Mucosa of stomach (tissue), 1 donor: ENCODE data around the gene CSTB.
A peak's percentile ranks its signal among the peaks of the same experiment; 100 is the strongest.
"Not testable (repeated sequence)": the region's sequence is repeated elsewhere in the genome, so short reads cannot be mapped to it uniquely, and the experiment has no call there.

Source experiments
- H3K27me3 ChIP-seq: one replicate; pipeline ENCODE4 v1.7.0; 2013; ENCODE audit warnings: mild to moderate bottlenecking, low read length; ENCODE audit not compliant: control insufficient read depth, insufficient read depth
- H3K36me3 ChIP-seq: one replicate; pipeline ENCODE4 v1.7.0; 2013; ENCODE audit warnings: low read length; ENCODE audit not compliant: control insufficient read depth, insufficient read depth
- H3K4me1 ChIP-seq: one replicate; pipeline ENCODE4 v1.7.0; 2013; ENCODE audit warnings: mild to moderate bottlenecking, low read length; ENCODE audit not compliant: control insufficient read depth, insufficient read depth
- H3K4me3 ChIP-seq: one replicate; pipeline ENCODE4 v1.7.0; 2013; ENCODE audit warnings: low read length
- H3K9ac ChIP-seq: one replicate; pipeline ENCODE4 v1.7.0; 2013; ENCODE audit warnings: mild to moderate bottlenecking, low read length, moderate library complexity
- H3K9me3 ChIP-seq: one replicate; pipeline ENCODE4 v1.7.0; 2013; ENCODE audit warnings: mild to moderate bottlenecking, low read length, moderate library complexity; ENCODE audit not compliant: control insufficient read depth
- donor health status: Pancreatic carcinoma.

CSTB gene

GRCh38 chr21:43775795-43776430 is at the start of gene CSTB:
Gene CSTB (minus strand): TSS chr21:43776308. CDS start chr21:43776269, 39 bp downstream.
- Histone ChIP-seq H3K4me3 (peak within 1 kb of the TSS; percentile 90), H3K27me3 (no peaks in the 10 kb centered on the region), H3K9ac (peak within 1 kb of the TSS; percentile 89), H3K9me3 (no peaks in the 10 kb centered on the region), H3K36me3 (peaks cover 11% of the 10 kb centered on the region), H3K4me1 (peaks cover 9% of the 10 kb centered on the region)

- no peak overlapping the region for H3K4me3 ChIP-seq
Observed at GRCh38 chr21:43825242-43825935, 49.3 kb upstream of the CSTB start.

GRCh38 chr21:43824333-43825241 is 48.5 kb upstream of the CSTB start:
- Histone ChIP-seq H3K36me3 (no peaks in the 10 kb centered on the region), H3K4me3 (no peak overlapping the region), H3K9me3 (no peaks in the 10 kb centered on the region), H3K9ac (no peak overlapping the region), H3K4me1 (peaks cover 16% of the 10 kb centered on the region), H3K27me3 (peaks cover 20% of the 10 kb centered on the region)

More at GRCh38 chr21:43825242-43825935, 49.3 kb upstream of the CSTB start:
- H3K36me3 ChIP-seq = no peaks in the 10 kb centered on the region
- H3K27me3 ChIP-seq = peaks cover 20% of the 10 kb centered on the region
- H3K4me1 ChIP-seq = peaks cover 16% of the 10 kb centered on the region
- no peak overlapping the region for H3K9ac ChIP-seq
- no peaks in the 10 kb centered on the region for H3K9me3 ChIP-seq

- H3K4me1 ChIP-seq = peaks cover 16% of the 10 kb centered on the region
- not testable (repeated sequence) for H3K9ac ChIP-seq, H3K9me3 ChIP-seq, H3K36me3 ChIP-seq, H3K4me3 ChIP-seq
- H3K27me3 ChIP-seq = peaks cover 20% of the 10 kb centered on the region
Observed at GRCh38 chr21:43822741-43823140, 46.6 kb upstream of the CSTB start.

- not testable (repeated sequence) for H3K36me3 ChIP-seq, H3K9ac ChIP-seq, H3K4me3 ChIP-seq, H3K9me3 ChIP-seq
- H3K27me3 ChIP-seq = peaks cover 14% of the 10 kb centered on the region
- H3K4me1 ChIP-seq = peaks cover 16% of the 10 kb centered on the region
Observed at GRCh38 chr21:43822166-43822565, 46.1 kb upstream of the CSTB start.

- peaks cover 10% of the 10 kb centered on the region for H3K4me1 ChIP-seq
- H3K9me3 ChIP-seq = peaks cover 6% of the 10 kb centered on the region
- no peak overlapping the region for H3K9ac ChIP-seq
- no peaks in the 10 kb centered on the region for H3K27me3 ChIP-seq
- no peak overlapping the region for H3K4me3 ChIP-seq
- H3K36me3 ChIP-seq = no peaks in the 10 kb centered on the region
Observed at GRCh38 chr21:43820466-43820865, 44.4 kb upstream of the CSTB start.

GRCh38 chr21:43819511-43820405 is 43.6 kb upstream of the CSTB start:
- H3K9me3 ChIP-seq = peaks cover 6% of the 10 kb centered on the region
- H3K9ac ChIP-seq = no peak overlapping the region
- H3K27me3 ChIP-seq = no peaks in the 10 kb centered on the region
- no peaks in the 10 kb centered on the region for H3K36me3 ChIP-seq
- H3K4me3 ChIP-seq = no peak overlapping the region
- H3K4me1 ChIP-seq = peaks cover 8% of the 10 kb centered on the region

- H3K36me3 ChIP-seq = no peaks in the 10 kb centered on the region
Observed at GRCh38 chr21:43818685-43819084, 42.6 kb upstream of the CSTB start.

GRCh38 chr21:43817157-43818086 is 41.3 kb upstream of the CSTB start:
- H3K36me3 ChIP-seq = no peaks in the 10 kb centered on the region
- H3K27me3 ChIP-seq = no peaks in the 10 kb centered on the region
- peaks cover 27% of the 10 kb centered on the region for H3K4me1 ChIP-seq
- no peak overlapping the region for H3K4me3 ChIP-seq
- H3K9me3 ChIP-seq = peaks cover 6% of the 10 kb centered on the region
- no peak overlapping the region for H3K9ac ChIP-seq

More at GRCh38 chr21:43818685-43819084, 42.6 kb upstream of the CSTB start:
- no peaks in the 10 kb centered on the region for H3K27me3 ChIP-seq
- H3K4me1 ChIP-seq = peaks cover 16% of the 10 kb centered on the region
- no peak overlapping the region for H3K9ac ChIP-seq
- no peak overlapping the region for H3K4me3 ChIP-seq
- peaks cover 6% of the 10 kb centered on the region for H3K9me3 ChIP-seq

- peaks cover 6% of the 10 kb centered on the region for H3K9me3 ChIP-seq
- H3K9ac ChIP-seq = no peak overlapping the region
- H3K4me1 ChIP-seq = peaks cover 35% of the 10 kb centered on the region
- no peak overlapping the region for H3K4me3 ChIP-seq
- H3K27me3 ChIP-seq = no peaks in the 10 kb centered on the region
- no peaks in the 10 kb centered on the region for H3K36me3 ChIP-seq
Observed at GRCh38 chr21:43816611-43817071, 40.5 kb upstream of the CSTB start.
